GM21515 (cell line): ENCODE data around the gene STK33.

Experiments used
- ATAC-seq: cut with Tn5 transposase; IDR thresholded peaks from one replicate; pipeline ENCODE4 v1.9.1; 2021; ENCODE audit not compliant: unreplicated experiment

The STK33 gene

GRCh38 chr11:8604078-8604723 is 10.2 kb upstream of the STK33 start:
- ATAC-seq, result peak; percentile 87

- no peak for ATAC-seq
Observed at GRCh38 chr11:8603696-8604077, 9.7 kb upstream of the STK33 start.

DNA sequence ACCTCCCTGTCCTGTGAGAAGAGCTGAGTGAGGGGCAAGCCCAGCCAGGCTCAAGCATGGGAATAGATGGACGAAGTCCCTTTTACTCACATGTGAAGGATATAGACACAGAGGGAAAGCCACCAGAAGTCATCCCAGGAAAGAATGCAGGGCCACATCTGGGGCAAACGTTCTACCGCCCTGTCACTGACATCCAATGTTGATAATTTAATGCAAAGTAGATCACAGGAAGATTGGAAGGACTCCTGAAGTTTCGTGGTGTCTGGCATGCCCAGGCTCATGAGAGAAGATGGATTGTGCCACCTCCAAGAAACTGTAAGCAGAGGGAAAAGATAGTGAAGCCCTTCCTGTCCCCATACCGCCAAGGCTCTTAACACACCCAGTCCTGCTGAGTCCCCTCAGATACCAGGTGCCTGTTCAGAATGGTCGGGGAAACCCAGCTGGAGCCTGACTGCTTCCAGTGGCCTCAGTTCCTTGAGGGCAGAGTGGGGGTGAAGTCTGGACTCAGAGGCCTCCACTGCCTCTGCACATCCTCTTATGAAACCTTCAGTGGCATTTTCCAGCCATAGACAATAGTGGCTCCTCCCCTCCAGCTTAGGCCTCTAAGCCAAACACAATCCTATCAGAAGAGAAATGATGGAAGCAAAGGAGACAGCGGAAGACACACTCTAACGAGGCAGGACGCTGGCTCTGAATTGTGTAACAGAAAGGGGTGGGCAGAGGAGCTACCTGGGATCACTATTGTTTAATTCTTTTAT is 7.5 kb upstream of the STK33 start:
- ATAC-seq, result no peak

GRCh38 chr11:8598506-8598905 is 4.5 kb upstream of the STK33 start:
- ATAC-seq, result no peak

- no peak for ATAC-seq
Observed at GRCh38 chr11:8597182-8597581, 3.2 kb upstream of the STK33 start.

GRCh38 chr11:8596504-8597046 is 2.5 kb upstream of the STK33 start:
- ATAC-seq, result no peak

DNA sequence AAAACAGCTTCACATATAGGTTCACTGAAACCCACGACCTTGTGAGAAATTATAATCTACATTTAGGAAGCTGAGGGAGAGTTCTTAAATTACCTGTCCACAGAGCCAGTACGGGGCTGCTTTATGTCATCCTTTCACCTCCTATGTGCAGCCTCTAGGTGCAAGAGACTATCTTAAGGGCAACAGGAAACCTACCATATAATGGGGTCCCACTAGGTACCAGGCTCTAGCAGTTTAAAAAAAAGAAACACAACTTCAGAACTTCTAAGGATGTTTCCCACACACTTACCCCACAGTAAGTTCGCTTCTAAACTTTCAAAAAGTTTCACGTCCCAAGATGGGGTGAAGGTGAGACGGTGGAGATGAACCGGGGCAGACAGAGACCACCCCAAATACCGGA is 573 bp downstream of the STK33 start:
- peak; percentile 24 for ATAC-seq

DNA sequence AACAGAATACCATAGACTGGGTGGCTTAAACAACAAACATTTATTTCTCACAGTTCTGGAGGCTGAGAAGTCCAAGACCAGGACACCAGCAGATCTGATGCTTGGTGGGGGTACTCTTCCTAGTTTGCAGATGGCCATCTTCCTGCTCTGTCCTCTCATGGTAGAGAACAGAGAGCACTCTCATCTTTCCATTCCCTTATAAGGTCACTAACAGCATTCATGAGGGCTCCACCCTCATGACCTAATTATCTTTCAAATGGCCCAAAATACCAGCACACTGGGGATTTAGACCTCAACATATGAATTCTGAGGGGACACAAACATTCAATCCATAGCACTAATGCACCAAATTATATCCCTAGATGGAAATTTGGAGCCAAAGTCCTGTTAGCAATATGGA is 6.1 kb downstream of the STK33 start:
- no peak for ATAC-seq

- no peak for ATAC-seq
Observed at GRCh38 chr11:8586805-8587204, 7.2 kb downstream of the STK33 start.

- no peak for ATAC-seq
Observed at GRCh38 chr11:8586184-8586583, 7.8 kb downstream of the STK33 start.

DNA sequence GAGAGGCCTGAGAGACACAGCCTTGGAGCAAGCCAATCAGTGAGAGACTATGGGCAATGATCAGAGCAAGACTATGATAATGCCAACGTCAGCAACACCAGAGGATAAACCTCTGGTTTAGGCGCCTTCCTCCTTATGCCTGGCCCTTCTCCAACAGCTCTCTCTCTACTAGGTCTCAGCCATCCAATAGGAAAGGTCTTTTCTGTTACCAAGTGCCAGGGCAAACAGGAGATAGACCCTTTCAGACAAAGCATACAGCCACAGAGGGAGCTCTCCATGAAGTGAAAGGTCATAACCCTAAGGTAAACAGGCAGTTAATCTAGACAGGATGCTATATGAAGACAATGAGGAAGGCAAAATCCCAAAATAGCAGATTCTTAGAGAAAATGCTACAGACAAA is 9.5 kb downstream of the STK33 start:
- ATAC-seq, result no peak

DNA sequence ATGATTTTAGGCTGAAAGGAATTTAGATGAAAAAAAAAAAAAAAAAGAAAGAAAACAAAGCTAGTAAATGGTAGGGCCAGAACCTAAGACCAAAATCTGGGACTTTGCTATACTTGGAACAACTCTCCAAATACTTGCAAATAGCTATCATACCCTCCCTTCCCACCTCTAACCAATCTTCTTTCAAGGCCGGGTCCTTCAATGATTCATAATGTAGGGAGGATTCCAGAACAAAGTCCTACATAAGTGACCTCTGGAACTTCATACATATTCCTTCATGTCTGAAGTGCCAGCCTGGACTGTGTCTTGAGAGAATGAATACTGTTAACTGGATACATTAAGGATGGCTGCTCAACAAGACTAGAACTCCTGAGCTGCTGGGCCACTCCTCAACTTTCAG is 9.9 kb downstream of the STK33 start:
- ATAC-seq, result no peak

- no peak for ATAC-seq
Observed at GRCh38 chr11:8581300-8581699, 12.7 kb downstream of the STK33 start.

DNA sequence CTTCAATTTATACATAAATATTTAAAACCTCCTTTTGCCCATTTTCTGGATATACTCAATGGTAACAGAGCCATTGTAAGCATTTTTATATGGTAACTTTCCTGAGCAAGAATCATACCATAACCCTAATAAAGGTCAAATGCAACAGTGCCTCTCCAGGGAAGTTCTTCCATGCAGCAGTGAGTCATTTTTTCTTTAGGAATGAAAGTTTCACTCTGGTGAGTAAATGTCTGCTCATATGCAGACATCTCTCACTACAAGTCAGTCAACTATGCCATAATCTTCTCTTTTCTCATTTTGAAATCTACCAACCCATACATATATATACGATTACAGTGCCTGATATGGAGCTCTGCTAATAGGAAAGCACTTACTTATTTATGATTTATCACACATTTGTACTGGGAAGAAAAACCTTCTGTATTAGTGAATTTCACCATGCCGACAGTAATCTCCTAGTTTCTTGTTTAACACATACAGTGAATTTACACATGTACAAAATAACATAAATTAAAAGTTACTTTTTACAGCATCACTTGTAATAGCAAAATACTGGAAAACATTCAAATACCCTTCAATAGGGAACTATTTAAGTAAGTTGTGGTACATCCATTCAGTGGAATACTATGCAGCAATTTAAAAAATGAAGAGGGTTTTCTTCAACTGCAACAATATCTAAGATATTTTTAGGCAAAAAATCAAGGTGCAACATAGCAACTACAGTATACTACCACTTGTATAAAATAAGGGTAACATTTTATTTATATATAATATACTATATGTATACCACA is 16.0 kb downstream of the STK33 start:
- ATAC-seq, result no peak

GRCh38 chr11:8574798-8575197 is 19.2 kb downstream of the STK33 start:
- no peak for ATAC-seq

GRCh38 chr11:8573777-8574176 is 20.3 kb downstream of the STK33 start:
- ATAC-seq, result no peak

DNA sequence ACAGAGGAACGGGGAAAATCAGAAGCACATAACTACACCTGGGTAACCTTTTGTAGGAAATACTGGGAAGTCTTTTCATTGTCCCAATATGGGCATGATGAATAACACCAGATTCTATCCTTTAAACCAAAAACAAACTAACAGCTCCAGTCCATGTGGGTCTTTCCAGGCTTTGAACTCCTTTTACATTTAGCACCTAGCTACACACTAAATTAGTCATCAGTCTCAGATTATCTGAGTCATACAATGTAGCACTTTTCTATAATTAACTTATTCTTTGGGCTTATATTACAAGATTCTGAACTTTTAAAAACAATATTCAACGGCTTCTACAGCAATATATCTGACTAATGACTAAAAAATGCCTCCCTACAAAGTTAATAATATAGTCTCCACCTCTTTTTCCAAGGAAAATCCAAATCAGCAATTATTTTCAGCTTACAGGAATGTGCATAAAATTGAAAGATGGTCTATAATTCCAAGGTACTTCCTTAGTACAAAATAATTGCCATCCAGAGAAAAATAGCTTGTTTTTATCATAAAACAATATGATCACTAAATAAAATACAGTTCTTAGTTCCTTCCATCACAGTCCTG is 26.3 kb downstream of the STK33 start:
- no peak for ATAC-seq

- no peak for ATAC-seq
Observed at GRCh38 chr11:8566613-8567210, 27.3 kb downstream of the STK33 start.

DNA sequence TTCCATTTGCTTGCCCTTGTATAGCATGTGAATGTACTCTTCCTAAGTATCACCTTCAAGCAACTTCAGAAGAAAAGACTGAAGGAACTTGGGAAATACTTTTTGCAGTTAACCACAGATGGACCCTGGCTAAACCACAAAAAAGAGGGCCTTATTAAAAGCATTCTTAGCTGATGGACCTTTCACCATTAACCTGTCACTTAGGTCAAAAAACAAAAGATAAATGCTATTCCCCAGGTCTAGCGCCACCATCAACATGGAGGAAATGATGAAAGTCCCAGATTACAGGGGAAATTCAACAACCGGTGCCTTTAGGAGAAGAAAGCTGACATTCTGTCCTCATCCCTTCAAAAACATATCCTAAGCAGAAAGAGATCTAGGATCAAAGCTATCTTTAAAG is 29.5 kb downstream of the STK33 start:
- no peak for ATAC-seq

- no peak for ATAC-seq
Observed at GRCh38 chr11:8561461-8561860, 32.6 kb downstream of the STK33 start.

GRCh38 chr11:8558436-8558835 is 35.6 kb downstream of the STK33 start:
- ATAC-seq, result no peak
